GM12892 (cell line): ENCODE measurements around the gene RPS6KB2.
"Not testable (repeated sequence)": the region's sequence is repeated elsewhere in the genome, so short reads cannot be mapped to it uniquely, and the experiment has no call there.

Experiments used
- POLR2A ChIP-seq: IDR thresholded peaks from 2 replicates; pipeline ENCODE4 v1.6.1; 2011; ENCODE audit warnings: low read depth, low read length, control low read depth
- POLR2AphosphoS5 ChIP-seq: IDR thresholded peaks from 2 replicates; pipeline ENCODE4 v1.6.1; 2011; ENCODE audit warnings: low read depth, low read length, control low read depth
- TAF1 ChIP-seq: IDR thresholded peaks from 2 replicates; pipeline ENCODE4 v1.6.1; 2011; ENCODE audit warnings: low read depth, mild to moderate bottlenecking, control low read depth, low read length, borderline replicate concordance

DNA sequence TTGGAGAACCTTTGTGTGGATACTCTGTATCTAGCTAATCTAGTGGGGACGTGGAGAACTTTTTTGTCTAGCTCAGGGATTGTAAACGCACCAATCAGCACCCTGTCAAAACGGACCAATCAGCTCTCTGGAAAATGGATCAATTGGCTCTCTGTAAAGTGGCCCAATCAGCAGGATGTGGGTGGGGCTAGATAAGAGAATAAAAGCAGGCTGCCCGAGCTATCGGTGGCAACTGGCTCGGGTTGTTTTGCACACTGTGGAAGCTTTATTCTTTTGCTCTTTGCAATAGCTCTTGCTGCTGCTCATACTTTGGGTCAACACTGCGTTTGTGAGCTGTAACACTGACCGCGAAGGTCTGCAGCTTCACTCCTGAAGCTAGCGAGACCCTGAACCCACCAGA, 48.4 kb downstream of the RPS6KB2 start:
- TF ChIP-seq POLR2A, POLR2AphosphoS5, TAF1: not testable (repeated sequence)
